ENCODE measurements around the gene ZNF407. TPM values are rescaled to one million over a fixed set of nuclear protein-coding genes. Genes with fewer than 3 reads are reported as not detected.

Gene ZNF407
- total RNA-seq, 3 donors from 2014 or later = 13.1 to 13.8 (median 13.4) TPM

DNA sequence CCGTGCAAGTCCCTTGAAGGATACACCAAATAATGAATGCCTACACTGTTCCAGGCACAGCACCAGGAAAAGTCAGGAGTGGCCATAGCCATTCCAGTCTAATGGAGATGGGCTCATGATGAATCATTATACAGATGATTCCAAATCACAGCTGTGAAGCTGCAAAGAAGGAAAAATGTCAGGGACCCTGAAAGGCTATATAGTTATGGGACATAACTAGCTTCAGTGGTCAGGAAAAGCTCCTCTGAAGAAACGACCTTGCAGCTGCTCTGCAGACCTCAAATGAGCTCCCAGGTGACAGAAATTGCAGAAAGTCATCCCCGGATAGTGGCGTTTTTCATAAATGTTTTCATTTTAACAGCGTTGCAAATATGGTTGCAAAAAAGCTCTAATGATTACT, 410.5 kb downstream of the ZNF407 start:
- no peak for DNase-seq
- Mint-ChIP-seq H3K27me3 (ENCODE audit: low read depth) (no peaks in the 10 kb centered on the region), H3K4me3 (no peak overlapping the region), H3K36me3 (ENCODE audit: insufficient read depth) (peaks cover 13% of the 10 kb centered on the region), H3K9me3 (no peaks in the 10 kb centered on the region), H3K4me1 (ENCODE audit: low read depth) (no peaks in the 10 kb centered on the region)
- ATAC-seq = no peak

DNA sequence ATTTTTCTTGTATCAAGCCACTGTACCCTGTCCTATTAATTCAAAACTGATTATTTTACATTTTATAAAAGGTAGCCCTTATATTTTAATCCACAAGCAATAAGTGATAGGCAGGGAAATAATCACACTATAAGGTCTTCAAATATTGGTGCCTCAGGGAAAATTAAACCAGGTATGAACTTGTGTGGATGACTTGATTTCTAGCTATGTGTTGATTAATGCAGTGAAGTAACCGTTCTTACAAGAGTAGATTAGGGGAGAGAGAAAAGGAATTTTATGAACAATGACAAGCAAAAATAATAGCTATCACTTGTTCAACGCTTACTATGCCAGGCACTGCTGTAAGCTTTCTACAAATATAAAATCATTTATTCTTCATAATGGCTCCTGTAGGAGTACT, 411.6 kb downstream of the ZNF407 start:
- H3K36me3 Mint-ChIP-seq (ENCODE audit: insufficient read depth) = peaks cover 11% of the 10 kb centered on the region
- H3K9me3 Mint-ChIP-seq = no peaks in the 10 kb centered on the region
- H3K27me3 Mint-ChIP-seq (ENCODE audit: low read depth) = no peaks in the 10 kb centered on the region
- peaks cover 2% of the 10 kb centered on the region for H3K4me1 Mint-ChIP-seq (ENCODE audit: low read depth)
- H3K4me3 Mint-ChIP-seq = no peak overlapping the region
- DNase-seq = no peak
- ATAC-seq = no peak

DNA sequence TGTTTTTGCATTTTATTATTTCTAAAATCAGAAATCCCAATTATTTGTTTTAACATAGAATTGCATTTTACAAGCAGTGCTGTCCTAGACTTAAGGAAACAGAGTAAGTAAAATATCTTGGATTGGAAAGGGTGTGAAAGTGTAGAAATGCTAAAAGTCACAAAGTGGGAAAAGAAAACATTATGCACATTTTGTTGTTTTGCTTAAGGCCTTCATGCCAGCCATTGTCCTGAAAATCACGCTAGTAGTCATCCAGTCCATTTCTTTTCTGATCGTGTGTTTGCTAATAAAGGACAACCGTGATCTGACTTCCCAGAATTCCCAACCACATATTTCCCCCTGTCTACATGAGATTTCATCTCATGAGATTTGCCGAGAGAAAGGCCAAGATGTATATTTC, 412.2 kb downstream of the ZNF407 start:
- H3K9me3 Mint-ChIP-seq = no peaks in the 10 kb centered on the region
- H3K36me3 Mint-ChIP-seq (ENCODE audit: insufficient read depth) = peaks cover 11% of the 10 kb centered on the region
- no peaks in the 10 kb centered on the region for H3K27me3 Mint-ChIP-seq (ENCODE audit: low read depth)
- DNase-seq = no peak
- ATAC-seq = no peak
- no peak overlapping the region for H3K4me3 Mint-ChIP-seq
- H3K4me1 Mint-ChIP-seq (ENCODE audit: low read depth) = peaks cover 5% of the 10 kb centered on the region

DNA sequence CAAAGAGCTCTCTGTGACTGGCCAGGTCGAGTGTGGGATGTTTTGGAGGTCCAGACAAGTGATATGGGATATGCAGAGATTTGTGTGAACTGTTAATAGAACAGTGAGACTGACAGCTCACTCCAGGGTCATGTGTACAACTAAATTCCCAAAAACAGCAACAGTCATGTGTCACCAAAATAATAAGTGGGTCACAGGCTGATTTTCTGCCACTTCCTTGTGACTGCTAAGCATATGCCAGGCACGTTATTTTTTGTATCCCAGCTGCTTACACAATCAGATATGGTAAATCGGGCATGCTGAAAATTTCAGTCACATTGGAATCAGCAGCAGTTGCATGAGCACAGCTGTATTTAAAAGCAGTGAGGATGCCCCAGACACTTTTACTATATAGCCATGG, 412.6 kb downstream of the ZNF407 start:
- ATAC-seq = no peak
- peaks cover 11% of the 10 kb centered on the region for H3K36me3 Mint-ChIP-seq (ENCODE audit: insufficient read depth)

DNA sequence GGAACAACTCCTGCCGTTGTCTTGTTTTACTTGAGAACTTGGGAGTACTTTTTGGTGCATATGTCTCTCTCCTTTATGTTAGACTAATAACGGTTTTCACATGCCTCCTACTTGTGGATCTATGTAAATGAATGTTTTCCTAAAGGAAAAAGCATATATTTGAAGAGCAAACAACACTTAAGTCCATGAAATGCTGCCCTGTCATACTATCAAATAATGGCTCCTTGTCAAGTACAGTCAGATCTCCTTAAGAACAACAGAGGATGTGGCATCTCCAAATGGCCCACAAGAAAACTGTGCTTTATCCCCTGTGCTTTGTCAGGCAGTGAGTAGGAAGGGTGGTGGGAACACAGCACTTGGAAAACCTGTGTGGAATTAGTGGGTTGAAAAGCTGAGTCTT, 413.0 kb downstream of the ZNF407 start:
- H3K4me1 Mint-ChIP-seq (ENCODE audit: low read depth) = peaks cover 5% of the 10 kb centered on the region
- no peaks in the 10 kb centered on the region for H3K9me3 Mint-ChIP-seq
- ATAC-seq (no peak), DNase-seq (no peak)
- no peaks in the 10 kb centered on the region for H3K27me3 Mint-ChIP-seq (ENCODE audit: low read depth)
- H3K4me3 Mint-ChIP-seq = no peak overlapping the region
- H3K36me3 Mint-ChIP-seq (ENCODE audit: insufficient read depth) = peaks cover 11% of the 10 kb centered on the region

More for the DNA sequence above, 412.6 kb downstream of the ZNF407 start:
- no peak for DNase-seq
- H3K4me1 Mint-ChIP-seq (ENCODE audit: low read depth) = peaks cover 5% of the 10 kb centered on the region
- no peaks in the 10 kb centered on the region for H3K9me3 Mint-ChIP-seq
- H3K27me3 Mint-ChIP-seq (ENCODE audit: low read depth) = no peaks in the 10 kb centered on the region
- no peak overlapping the region for H3K4me3 Mint-ChIP-seq

DNA sequence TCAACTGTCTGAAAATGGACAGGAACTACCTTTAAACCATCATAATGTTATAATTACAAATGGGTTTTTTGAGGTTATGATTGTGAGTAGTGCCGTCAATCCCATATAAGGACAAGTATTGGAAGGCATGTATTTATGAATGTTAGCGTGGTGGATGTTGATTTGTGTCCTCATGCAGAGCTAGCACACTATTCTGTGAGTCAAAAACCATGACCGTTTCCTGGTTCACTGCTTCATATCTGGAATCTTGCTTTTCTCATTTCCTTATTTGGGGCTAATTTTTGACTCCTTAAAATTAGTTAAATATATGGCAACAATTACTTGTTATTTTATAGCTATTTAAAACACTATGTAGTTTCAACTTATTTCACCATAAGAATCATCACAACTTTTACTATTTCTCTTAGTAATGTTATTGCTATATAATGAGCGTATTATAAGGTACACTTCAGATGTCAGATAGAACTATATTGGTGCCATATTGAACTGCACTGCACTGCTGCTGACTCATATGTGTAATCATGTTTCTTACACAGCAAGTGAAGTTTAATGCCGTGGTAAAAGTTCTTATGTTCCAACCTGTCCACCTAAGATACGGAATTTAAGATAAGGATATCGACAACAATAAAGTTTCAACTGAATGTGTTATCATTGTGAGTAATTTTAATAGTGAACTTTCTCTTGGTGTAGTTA, 418.5 kb downstream of the ZNF407 start:
- no peaks in the 10 kb centered on the region for H3K9me3 Mint-ChIP-seq
- no peak overlapping the region for H3K4me3 Mint-ChIP-seq
- no peaks in the 10 kb centered on the region for H3K27me3 Mint-ChIP-seq (ENCODE audit: low read depth)
- DNase-seq = no peak
- H3K36me3 Mint-ChIP-seq (ENCODE audit: insufficient read depth) = peaks cover 4% of the 10 kb centered on the region
- no peak for ATAC-seq
- H3K4me1 Mint-ChIP-seq (ENCODE audit: low read depth) = peaks cover 5% of the 10 kb centered on the region

DNA sequence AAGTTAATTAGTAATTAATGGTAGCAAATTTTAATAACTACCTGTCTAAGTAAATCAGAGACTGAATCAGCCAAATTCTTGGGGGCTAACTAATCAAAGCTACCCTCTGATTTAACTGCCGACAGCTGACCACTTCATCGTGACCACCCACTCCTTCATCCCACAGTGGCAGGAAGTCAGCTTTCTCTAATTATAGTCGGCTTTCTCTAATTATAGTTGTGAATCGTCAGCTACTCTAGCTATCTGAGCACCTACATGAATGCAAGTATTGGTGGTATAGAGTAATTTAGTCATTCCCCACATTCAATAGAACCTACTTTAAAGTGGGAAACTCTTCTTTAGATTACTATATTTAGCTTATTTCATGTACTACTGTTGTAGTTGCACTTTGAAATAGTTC, 425.8 kb downstream of the ZNF407 start:
- Mint-ChIP-seq H3K4me3 (no peak overlapping the region), H3K9me3 (no peaks in the 10 kb centered on the region), H3K27me3 (ENCODE audit: low read depth) (no peaks in the 10 kb centered on the region), H3K36me3 (ENCODE audit: insufficient read depth) (peaks cover 7% of the 10 kb centered on the region), H3K4me1 (ENCODE audit: low read depth) (peaks cover 6% of the 10 kb centered on the region)
- ATAC-seq (no peak), DNase-seq (no peak)

DNA sequence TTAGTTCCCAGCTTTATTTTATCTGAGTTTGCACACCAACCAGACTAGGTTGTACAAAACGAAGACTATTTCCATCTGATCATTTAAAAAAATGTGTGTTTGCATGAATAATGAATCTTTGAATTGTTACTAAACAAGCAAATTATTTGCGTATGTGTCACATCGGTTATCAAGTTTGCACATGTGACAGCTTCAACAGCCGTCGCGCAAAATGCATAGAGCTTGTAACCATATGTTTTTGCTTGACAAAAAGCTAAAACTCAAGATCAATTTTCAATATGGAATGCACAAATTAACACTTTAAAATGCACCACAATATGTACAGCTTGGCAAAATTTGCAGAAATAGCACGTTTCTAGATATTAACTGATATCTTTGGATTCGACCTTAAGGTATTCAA, 427.2 kb downstream of the ZNF407 start:
- ATAC-seq = no peak
- Mint-ChIP-seq H3K4me1 (ENCODE audit: low read depth) (peaks cover 16% of the 10 kb centered on the region), H3K4me3 (no peak overlapping the region), H3K36me3 (ENCODE audit: insufficient read depth) (peaks cover 13% of the 10 kb centered on the region), H3K27me3 (ENCODE audit: low read depth) (no peaks in the 10 kb centered on the region), H3K9me3 (peaks cover 6% of the 10 kb centered on the region)
- DNase-seq = no peak

DNA sequence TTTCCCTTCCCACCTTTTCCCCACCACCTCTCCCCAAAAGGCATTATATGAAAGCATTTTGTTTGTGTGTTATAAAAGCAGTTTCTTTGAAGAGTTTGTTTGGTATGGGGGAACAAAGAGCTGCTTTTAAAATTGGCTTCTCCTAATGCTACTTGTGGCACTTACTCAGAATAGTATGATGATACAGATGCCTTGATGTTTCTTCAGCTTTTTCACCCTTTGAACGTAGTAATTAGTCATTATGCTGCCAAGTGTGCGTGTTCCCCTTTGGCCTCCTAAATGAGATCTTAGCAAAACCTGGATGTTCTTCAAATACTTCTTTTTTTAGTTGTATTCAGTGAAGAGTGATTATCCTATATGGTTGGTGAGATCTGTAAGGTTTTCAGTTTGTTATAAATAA, 427.9 kb downstream of the ZNF407 start:
- ATAC-seq (peak in 1 of 2 donors; percentile 71), DNase-seq (no peak)
- H3K36me3 Mint-ChIP-seq (ENCODE audit: insufficient read depth) = peaks cover 13% of the 10 kb centered on the region
- peaks cover 6% of the 10 kb centered on the region for H3K9me3 Mint-ChIP-seq
- no peaks in the 10 kb centered on the region for H3K27me3 Mint-ChIP-seq (ENCODE audit: low read depth)
- H3K4me1 Mint-ChIP-seq (ENCODE audit: low read depth) = peaks cover 17% of the 10 kb centered on the region
- H3K4me3 Mint-ChIP-seq = no peak overlapping the region

DNA sequence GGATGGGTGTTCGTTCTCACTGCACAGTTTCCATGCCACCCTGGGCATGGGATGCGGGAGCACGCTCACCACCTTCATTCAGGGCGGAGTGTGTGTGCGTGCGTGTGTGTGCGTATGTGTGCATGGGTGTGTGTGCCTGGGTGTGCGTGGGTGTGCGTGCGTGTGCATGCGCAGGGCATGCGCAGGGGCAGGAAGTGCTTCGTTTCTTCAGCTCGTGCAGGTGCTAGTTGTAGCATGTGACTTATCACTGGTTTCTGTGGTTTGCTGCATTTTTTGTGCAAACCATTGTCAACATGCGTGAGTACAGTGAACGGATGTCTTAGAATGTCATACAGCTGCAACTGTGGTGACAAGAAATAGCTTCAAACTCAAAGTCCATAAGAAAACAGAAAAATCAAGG, 431.8 kb downstream of the ZNF407 start:
- Mint-ChIP-seq H3K27me3 (ENCODE audit: low read depth) (no peaks in the 10 kb centered on the region), H3K9me3 (peaks cover 6% of the 10 kb centered on the region), H3K36me3 (ENCODE audit: insufficient read depth) (peaks cover 14% of the 10 kb centered on the region), H3K4me1 (ENCODE audit: low read depth) (peaks cover 15% of the 10 kb centered on the region), H3K4me3 (no peak overlapping the region)
- peak; percentile 38 to 55 for ATAC-seq
- DNase-seq = no peak

DNA sequence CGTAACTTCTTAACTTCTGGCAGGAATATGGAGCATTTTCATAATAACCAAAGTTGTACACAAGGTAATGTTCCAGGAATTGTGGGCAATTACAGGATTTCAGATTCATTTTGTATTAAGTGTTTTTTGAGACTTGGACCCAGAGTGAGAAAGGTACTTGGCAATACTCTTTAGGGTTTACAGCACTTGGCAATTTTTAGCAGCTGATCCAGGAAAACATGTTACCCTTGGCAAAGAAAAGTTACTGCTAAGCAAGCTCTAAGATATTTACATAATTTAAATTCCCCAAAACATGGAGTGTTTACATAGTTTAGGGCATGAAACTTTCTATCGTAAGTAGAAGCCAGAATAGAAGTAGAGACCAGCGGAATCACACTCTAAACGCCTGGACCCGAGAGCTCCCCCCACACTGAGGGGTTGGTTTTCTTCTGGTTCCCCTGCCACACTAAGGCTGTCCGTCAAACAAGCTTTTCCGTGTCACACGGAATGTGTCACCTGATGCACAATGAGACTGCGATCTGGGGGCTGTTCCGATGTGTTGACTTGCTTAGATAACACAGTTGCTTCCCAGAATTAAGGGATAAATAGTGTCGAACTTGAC, 434.1 kb downstream of the ZNF407 start:
- no peak for DNase-seq
- no peaks in the 10 kb centered on the region for H3K27me3 Mint-ChIP-seq (ENCODE audit: low read depth)
- H3K4me1 Mint-ChIP-seq (ENCODE audit: low read depth) = peaks cover 12% of the 10 kb centered on the region
- peaks cover 6% of the 10 kb centered on the region for H3K9me3 Mint-ChIP-seq
- H3K36me3 Mint-ChIP-seq (ENCODE audit: insufficient read depth) = peaks cover 15% of the 10 kb centered on the region
- no peak for ATAC-seq
- H3K4me3 Mint-ChIP-seq = no peak overlapping the region

DNA sequence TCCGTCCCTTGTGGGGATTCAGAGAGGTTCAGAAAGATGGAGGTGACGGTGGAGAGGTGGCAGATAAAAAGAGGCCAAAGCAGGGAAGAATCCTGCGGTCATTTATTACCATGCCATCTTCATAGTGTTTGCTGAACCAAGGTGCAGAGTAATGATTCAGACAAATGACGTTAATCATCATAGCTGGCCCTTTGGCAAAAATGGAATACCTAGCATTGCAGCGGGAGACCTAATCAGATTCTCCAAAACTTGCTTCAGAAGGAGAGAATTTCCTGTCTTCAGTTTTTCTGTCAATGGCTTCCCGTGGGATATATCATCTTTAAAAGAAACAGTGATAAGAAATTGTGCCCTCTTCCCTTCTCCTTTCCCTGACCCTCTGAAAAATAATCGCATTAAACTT, 435.8 kb downstream of the ZNF407 start:
- Mint-ChIP-seq H3K27me3 (ENCODE audit: low read depth) (no peaks in the 10 kb centered on the region), H3K36me3 (ENCODE audit: insufficient read depth) (peaks cover 11% of the 10 kb centered on the region), H3K4me1 (ENCODE audit: low read depth) (peaks cover 12% of the 10 kb centered on the region), H3K9me3 (peaks cover 6% of the 10 kb centered on the region), H3K4me3 (no peak overlapping the region)
- DNase-seq (no peak), ATAC-seq (no peak)

DNA sequence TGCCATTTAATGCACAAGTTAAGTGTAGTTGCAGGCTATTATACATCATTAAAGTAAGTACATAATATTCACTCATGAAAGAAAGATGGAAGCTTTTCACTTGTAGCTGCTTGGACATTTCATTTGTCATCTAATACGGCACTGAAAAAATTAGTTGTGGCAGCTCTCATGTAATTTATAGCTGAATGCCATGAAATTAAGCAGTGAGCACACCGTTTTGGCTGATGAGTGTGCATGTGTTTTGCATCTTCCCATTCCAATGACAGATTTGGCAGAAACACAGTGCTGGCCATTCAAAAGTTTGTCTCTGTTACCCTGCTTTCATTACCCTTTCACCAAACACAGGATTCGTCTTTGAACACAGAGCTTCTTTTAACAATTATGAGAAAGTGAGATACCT, 437.3 kb downstream of the ZNF407 start:
- H3K36me3 Mint-ChIP-seq (ENCODE audit: insufficient read depth) = peaks cover 5% of the 10 kb centered on the region
- ATAC-seq = no peak
- peaks cover under 1% of the 10 kb centered on the region for H3K4me1 Mint-ChIP-seq (ENCODE audit: low read depth)
- H3K4me3 Mint-ChIP-seq = no peak overlapping the region
- no peaks in the 10 kb centered on the region for H3K9me3 Mint-ChIP-seq
- no peak for DNase-seq
- no peaks in the 10 kb centered on the region for H3K27me3 Mint-ChIP-seq (ENCODE audit: low read depth)

DNA sequence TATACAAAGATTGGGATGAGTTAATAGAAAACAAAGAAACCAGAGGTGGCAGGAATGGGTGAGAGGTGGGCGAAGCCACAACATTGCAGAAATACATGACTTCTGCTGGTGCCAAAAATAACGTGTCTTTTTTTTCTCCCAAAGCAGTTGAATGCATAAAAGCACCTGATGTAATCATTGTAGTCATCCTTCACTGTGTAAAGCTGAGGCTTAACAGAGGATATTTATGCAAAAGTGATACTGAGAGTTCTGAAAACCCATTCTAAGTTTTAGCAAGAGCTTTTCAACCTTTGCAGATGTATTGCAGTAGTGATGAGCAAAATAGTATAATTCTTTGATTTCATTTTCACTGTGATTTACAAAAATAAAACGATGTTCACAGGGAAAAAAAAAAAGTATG, 438.3 kb downstream of the ZNF407 start:
- Mint-ChIP-seq H3K9me3 (no peaks in the 10 kb centered on the region), H3K36me3 (ENCODE audit: insufficient read depth) (peaks cover 5% of the 10 kb centered on the region), H3K4me3 (no peak overlapping the region), H3K4me1 (ENCODE audit: low read depth) (no peaks in the 10 kb centered on the region), H3K27me3 (ENCODE audit: low read depth) (no peaks in the 10 kb centered on the region)
- DNase-seq (no peak), ATAC-seq (peak in 1 of 2 donors; percentile 41)

DNA sequence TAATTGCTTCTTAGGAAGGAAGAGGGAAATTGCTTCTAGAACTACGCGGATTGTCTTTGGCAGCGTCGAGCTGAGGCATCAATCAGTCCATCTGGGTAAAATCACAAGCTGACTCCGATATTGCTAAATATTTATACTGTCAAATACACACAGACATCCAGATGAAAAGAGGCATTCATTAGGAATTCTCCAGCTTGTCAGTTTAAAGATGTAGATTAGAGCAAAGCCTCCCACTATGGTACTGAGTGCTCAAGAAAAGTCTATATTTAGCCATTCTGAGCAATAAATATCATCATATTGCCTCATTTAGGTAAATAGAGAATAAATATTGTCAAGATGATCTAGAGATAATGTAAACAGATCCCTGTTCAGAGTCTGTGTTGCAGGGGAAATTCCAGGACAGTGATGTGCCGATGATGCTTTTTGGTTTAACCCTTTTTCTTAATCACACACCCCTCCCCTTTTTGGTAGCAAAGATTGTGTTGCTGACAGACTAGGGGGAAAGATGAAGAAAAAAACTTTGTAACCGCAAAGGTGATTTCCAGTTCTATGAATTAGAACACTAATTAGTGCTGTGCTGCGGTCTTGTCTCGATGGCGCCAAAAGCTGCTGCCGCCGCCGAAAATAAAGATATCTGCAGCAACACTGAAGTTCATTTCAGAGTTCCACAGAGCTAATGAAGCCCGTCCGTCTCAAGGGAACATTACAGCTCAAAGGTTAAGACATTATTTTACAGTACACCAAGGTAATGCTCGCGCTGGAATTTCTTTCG, 439.4 kb downstream of the ZNF407 start:
- peaks cover 5% of the 10 kb centered on the region for H3K36me3 Mint-ChIP-seq (ENCODE audit: insufficient read depth)
- H3K4me1 Mint-ChIP-seq (ENCODE audit: low read depth) = no peaks in the 10 kb centered on the region
- no peaks in the 10 kb centered on the region for H3K27me3 Mint-ChIP-seq (ENCODE audit: low read depth)
- DNase-seq (no peak), ATAC-seq (no peak)
- no peak overlapping the region for H3K4me3 Mint-ChIP-seq
- H3K9me3 Mint-ChIP-seq = no peaks in the 10 kb centered on the region
